Liver (tissue), 3 donors: ENCODE results near the gene MAPK8.

Experiments used
- HNF4G ChIP-seq: IDR thresholded peaks from 2 replicates; pipeline ENCODE4 v1.6.1; 2016; ENCODE audit warnings: antibody characterized with exemption
- JUND ChIP-seq, 2 donors: IDR thresholded peaks; 2 replicates each; pipeline ENCODE4 v1.6.1; 2016; ENCODE audit warnings: antibody characterized with exemption in 2 of 2
- RAD21 ChIP-seq, 2 donors: IDR thresholded peaks; 2 replicates each; pipeline ENCODE4 v1.6.1; 2016; ENCODE audit warnings: antibody characterized with exemption in 2 of 2, mild to moderate bottlenecking in 2 of 2
- TAF1 ChIP-seq: conservative IDR thresholded peaks from 2 replicates; pipeline ENCODE4 v1.6.1; 2016; ENCODE audit warnings: antibody characterized with exemption, mild to moderate bottlenecking
- YY1 ChIP-seq: IDR thresholded peaks from 2 replicates; pipeline ENCODE4 v1.6.1; 2016; ENCODE audit warnings: antibody characterized with exemption, mild to moderate bottlenecking
- TF ChIP-seq, protein P1 (sequence below): fragments of 150-350 bp; IDR thresholded peaks from 2 replicates; pipeline ENCODE4 v1.5.1; 2017; ENCODE audit warnings: improper control_type of control experiment, low read depth, low read length; ENCODE audit not compliant: missing input control
- TF ChIP-seq, protein P2 (sequence below): IDR thresholded peaks from 2 replicates; pipeline ENCODE4 v1.6.1; 2016; ENCODE audit warnings: antibody characterized with exemption
- TF ChIP-seq, protein P3 (sequence below): IDR thresholded peaks from 2 replicates; pipeline ENCODE4 v1.6.1; 2016; ENCODE audit warnings: antibody characterized with exemption
- donor health status: healthy.
- donor health status: healthy.

DNA sequence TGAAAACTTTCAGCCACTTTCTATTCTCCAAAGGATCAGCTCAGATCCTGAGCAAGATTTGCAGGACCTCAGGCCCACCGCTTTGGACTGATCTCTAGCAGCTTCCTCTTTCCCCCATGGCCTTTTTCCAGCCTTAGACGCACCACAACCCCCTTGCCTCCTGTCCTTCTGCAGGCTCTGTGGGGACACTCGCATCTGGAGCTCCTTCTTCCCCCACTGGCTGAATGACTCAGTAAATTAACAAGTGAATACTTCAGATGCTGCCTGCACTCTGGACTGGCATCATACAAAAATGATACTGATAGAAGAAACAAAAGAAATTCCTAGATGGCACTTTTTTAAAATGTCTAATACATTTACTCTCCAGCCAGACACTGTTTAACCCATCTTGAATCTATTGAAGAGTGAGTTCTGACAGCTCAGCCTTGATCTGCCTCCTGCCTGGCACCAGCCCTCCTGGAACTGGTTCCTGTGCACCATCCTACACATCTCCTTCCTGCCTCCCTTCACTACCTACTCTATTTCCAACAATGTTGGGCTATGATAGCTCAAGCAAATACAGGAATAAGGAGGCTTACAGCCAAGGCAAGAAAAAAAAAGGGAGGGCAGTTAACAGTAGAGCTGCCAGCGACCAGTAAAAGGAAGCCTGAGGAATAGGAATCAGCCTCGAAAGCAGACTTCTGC lies 35.3 kb upstream of the MAPK8 start:
- TF ChIP-seq, protein P1, sequence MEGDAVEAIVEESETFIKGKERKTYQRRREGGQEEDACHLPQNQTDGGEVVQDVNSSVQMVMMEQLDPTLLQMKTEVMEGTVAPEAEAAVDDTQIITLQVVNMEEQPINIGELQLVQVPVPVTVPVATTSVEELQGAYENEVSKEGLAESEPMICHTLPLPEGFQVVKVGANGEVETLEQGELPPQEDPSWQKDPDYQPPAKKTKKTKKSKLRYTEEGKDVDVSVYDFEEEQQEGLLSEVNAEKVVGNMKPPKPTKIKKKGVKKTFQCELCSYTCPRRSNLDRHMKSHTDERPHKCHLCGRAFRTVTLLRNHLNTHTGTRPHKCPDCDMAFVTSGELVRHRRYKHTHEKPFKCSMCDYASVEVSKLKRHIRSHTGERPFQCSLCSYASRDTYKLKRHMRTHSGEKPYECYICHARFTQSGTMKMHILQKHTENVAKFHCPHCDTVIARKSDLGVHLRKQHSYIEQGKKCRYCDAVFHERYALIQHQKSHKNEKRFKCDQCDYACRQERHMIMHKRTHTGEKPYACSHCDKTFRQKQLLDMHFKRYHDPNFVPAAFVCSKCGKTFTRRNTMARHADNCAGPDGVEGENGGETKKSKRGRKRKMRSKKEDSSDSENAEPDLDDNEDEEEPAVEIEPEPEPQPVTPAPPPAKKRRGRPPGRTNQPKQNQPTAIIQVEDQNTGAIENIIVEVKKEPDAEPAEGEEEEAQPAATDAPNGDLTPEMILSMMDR = no peak
- TF ChIP-seq RAD21 (IDR thresholded peaks at IDR 0.05) (no peak), HNF4G (no peak), YY1 (no peak), JUND (IDR thresholded peaks at IDR 0.05) (no peak), TAF1 (no peak)
- TF ChIP-seq, protein P2, sequence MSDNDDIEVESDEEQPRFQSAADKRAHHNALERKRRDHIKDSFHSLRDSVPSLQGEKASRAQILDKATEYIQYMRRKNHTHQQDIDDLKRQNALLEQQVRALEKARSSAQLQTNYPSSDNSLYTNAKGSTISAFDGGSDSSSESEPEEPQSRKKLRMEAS = no peak
- TF ChIP-seq, protein P3, sequence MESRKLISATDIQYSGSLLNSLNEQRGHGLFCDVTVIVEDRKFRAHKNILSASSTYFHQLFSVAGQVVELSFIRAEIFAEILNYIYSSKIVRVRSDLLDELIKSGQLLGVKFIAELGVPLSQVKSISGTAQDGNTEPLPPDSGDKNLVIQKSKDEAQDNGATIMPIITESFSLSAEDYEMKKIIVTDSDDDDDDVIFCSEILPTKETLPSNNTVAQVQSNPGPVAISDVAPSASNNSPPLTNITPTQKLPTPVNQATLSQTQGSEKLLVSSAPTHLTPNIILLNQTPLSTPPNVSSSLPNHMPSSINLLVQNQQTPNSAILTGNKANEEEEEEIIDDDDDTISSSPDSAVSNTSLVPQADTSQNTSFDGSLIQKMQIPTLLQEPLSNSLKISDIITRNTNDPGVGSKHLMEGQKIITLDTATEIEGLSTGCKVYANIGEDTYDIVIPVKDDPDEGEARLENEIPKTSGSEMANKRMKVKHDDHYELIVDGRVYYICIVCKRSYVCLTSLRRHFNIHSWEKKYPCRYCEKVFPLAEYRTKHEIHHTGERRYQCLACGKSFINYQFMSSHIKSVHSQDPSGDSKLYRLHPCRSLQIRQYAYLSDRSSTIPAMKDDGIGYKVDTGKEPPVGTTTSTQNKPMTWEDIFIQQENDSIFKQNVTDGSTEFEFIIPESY = no peak
